ENCODE measurements around the gene FNDC7. TPM values are rescaled to one million over a fixed set of nuclear protein-coding genes. Genes with fewer than 3 reads are reported as not detected.

Gene FNDC7
- total and polyA plus RNA-seq, 2 donors (not counting 3 experiments of a cell fraction or from before 2014, with no cell fraction given), result not detected

GRCh38 chr1:108686614-108687313, 25.9 kb upstream of the FNDC7 start:
- H3K79me2 ChIP-seq (ENCODE audit: control insufficient read depth, insufficient read depth, low read length), result peaks cover 6% of the 10 kb centered on the region
- H3K9me3 ChIP-seq (replicated peaks; ENCODE audit: control insufficient read depth, insufficient read depth, low read length), result no peaks in the 10 kb centered on the region
- intact Hi-C loops (cut with micrococcal nuclease) (no loop called here), dilution Hi-C loops (cut with MboI; ENCODE audit: extremely low pct_ligation_motif_present, low sequenced_read_pairs) (no loop called here)
- H3K4me2 ChIP-seq (ENCODE audit: insufficient read depth, low read length), result no peak overlapping the region
- H3K9me1 ChIP-seq (replicated peaks; ENCODE audit: control insufficient read depth, extremely low read depth, insufficient read depth, low read length), result no peaks in the 10 kb centered on the region
- H3K27ac ChIP-seq (ENCODE audit: insufficient read depth, low read depth, low read length), result no peak overlapping the region
- H3K4me3 ChIP-seq (replicated peaks in 1 of 3; ENCODE audit: insufficient read depth in 1 of 3, low read depth in 1 of 3, low read length in 3 of 3), result no peak overlapping the region
- H2AFZ ChIP-seq (ENCODE audit: low read depth, low read length), result no peak overlapping the region
- DNase-seq (ENCODE audit: low read depth, low spot score) (no peak), FAIRE-seq (no peak)
- H3K4me1 ChIP-seq (ENCODE audit: control insufficient read depth, extremely low read depth, insufficient read depth, low read length), result peaks cover 13% of the 10 kb centered on the region
- ChIA-PET POLR2A (no interaction called here), CTCF (interaction anchor here (0.7 kb wide), 1 partner anchor 9 kb away, joined by 4 read pairs; no protein-coding TSS in a partner anchor)
- H3K27me3 ChIP-seq (ENCODE audit: control insufficient read depth in 2 of 2, insufficient read depth in 2 of 2, low read length in 2 of 2), result no peaks in the 10 kb centered on the region
- no peak for TF ChIP-seq POLR2A (IDR thresholded peaks at IDR 0.05; ENCODE audit: low read depth, low read length)
- no peak for TF ChIP-seq GATA2 (IDR thresholded peaks at IDR 0.05; ENCODE audit: insufficient read depth, insufficient read length, low read depth, low read length)
- TF ChIP-seq EZH2 (IDR thresholded peaks at IDR 0.05; ENCODE audit: borderline replicate concordance, low read depth, low read length, severe bottlenecking), result no peak
- no peak for TF ChIP-seq JUN (IDR thresholded peaks at IDR 0.05; ENCODE audit: borderline replicate concordance, insufficient read depth, insufficient read length, low read depth)
- no peak for TF ChIP-seq FOS (IDR thresholded peaks at IDR 0.05; ENCODE audit: borderline replicate concordance, insufficient read depth, low read length)
- TF ChIP-seq MYC (IDR thresholded peaks at IDR 0.05; ENCODE audit: low read depth, low read length), result no peak
- no peak for TF ChIP-seq CTCF (IDR thresholded peaks at IDR 0.05; ENCODE audit: extremely low read depth in 1 of 2, insufficient read depth in 1 of 2, low read depth in 1 of 2, low read length in 2 of 2)
- TF ChIP-seq, protein P1, sequence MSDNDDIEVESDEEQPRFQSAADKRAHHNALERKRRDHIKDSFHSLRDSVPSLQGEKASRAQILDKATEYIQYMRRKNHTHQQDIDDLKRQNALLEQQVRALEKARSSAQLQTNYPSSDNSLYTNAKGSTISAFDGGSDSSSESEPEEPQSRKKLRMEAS (IDR thresholded peaks at IDR 0.05; ENCODE audit: insufficient read depth, insufficient read length), result no peak
- TF ChIP-seq POLR2AphosphoS5 (IDR thresholded peaks at IDR 0.05; ENCODE audit: insufficient read depth, low read depth, low read length), result no peak
- no peaks in the 10 kb centered on the region for H4K20me1 ChIP-seq (replicated peaks; ENCODE audit: control insufficient read depth, extremely low read depth, insufficient read depth, low read length)
- no TSS peak for BruUV-seq (replicated peaks)
- no peaks in the 10 kb centered on the region for H3K36me3 ChIP-seq (ENCODE audit: control insufficient read depth in 2 of 2, extremely low read depth in 1 of 2, insufficient read depth in 2 of 2, low read length in 2 of 2)
- no peak overlapping the region for H3K9ac ChIP-seq (replicated peaks; ENCODE audit: extremely low read depth, insufficient read depth, low read length)
